Mucosa of stomach (tissue), 1 donor: Measurements from ENCODE around the gene RAD1.

Source experiments
- H3K27me3 ChIP-seq: one replicate; pipeline ENCODE4 v1.7.0; 2013; ENCODE audit warnings: mild to moderate bottlenecking, low read length; ENCODE audit not compliant: control insufficient read depth, insufficient read depth
- H3K36me3 ChIP-seq: one replicate; pipeline ENCODE4 v1.7.0; 2013; ENCODE audit warnings: low read length; ENCODE audit not compliant: control insufficient read depth, insufficient read depth
- H3K4me1 ChIP-seq: one replicate; pipeline ENCODE4 v1.7.0; 2013; ENCODE audit warnings: mild to moderate bottlenecking, low read length; ENCODE audit not compliant: control insufficient read depth, insufficient read depth
- H3K4me3 ChIP-seq: one replicate; pipeline ENCODE4 v1.7.0; 2013; ENCODE audit warnings: low read length
- H3K9ac ChIP-seq: one replicate; pipeline ENCODE4 v1.7.0; 2013; ENCODE audit warnings: mild to moderate bottlenecking, low read length, moderate library complexity
- H3K9me3 ChIP-seq: one replicate; pipeline ENCODE4 v1.7.0; 2013; ENCODE audit warnings: mild to moderate bottlenecking, low read length, moderate library complexity; ENCODE audit not compliant: control insufficient read depth
- donor health status: Pancreatic carcinoma.

Gene RAD1, protein sequence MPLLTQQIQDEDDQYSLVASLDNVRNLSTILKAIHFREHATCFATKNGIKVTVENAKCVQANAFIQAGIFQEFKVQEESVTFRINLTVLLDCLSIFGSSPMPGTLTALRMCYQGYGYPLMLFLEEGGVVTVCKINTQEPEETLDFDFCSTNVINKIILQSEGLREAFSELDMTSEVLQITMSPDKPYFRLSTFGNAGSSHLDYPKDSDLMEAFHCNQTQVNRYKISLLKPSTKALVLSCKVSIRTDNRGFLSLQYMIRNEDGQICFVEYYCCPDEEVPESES

GRCh38 chr5:34915139-34915855 is at the start of gene RAD1, which contains the start of gene BRIX1:
RAD1 (minus strand) TSS chr5:34915504; CDS start chr5:34914892, 612 bp downstream.
BRIX1 (plus strand) TSS chr5:34915711; CDS start chr5:34915739, 28 bp downstream.
- Histone ChIP-seq H3K4me3 (peak within 1 kb of the TSS; percentile 80), H3K9ac (peak within 1 kb of the TSS; percentile 83), H3K9me3 (no peaks in the 10 kb centered on the region), H3K27me3 (no peaks in the 10 kb centered on the region), H3K4me1 (no peaks in the 10 kb centered on the region), H3K36me3 (peaks cover 4% of the 10 kb centered on the region)

DNA sequence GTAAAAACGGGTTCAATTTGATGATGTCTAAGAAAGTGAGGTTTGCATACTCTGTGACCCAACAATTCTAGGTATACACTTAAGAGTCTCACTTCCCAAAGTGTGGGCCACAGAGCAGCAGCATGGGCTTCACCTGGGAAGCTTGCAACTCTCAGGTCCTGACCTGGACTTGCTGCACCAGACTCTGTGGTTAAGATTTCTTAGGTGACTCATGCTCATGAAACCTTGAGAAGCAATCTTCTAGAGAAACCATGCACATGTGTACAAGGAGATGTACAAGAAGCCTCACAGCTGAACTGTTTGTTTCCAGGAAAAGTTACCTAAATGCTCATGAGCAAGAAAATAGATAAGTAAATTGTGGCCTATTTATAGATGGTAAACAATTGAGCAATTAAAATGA is 44.0 kb upstream of the RAD1 start:
- H3K4me1 ChIP-seq, result no peaks in the 10 kb centered on the region
- H3K9ac ChIP-seq, result no peak overlapping the region
- H3K4me3 ChIP-seq, result no peak overlapping the region
- no peaks in the 10 kb centered on the region for H3K27me3 ChIP-seq
- H3K9me3 ChIP-seq, result no peaks in the 10 kb centered on the region
- H3K36me3 ChIP-seq, result no peaks in the 10 kb centered on the region

DNA sequence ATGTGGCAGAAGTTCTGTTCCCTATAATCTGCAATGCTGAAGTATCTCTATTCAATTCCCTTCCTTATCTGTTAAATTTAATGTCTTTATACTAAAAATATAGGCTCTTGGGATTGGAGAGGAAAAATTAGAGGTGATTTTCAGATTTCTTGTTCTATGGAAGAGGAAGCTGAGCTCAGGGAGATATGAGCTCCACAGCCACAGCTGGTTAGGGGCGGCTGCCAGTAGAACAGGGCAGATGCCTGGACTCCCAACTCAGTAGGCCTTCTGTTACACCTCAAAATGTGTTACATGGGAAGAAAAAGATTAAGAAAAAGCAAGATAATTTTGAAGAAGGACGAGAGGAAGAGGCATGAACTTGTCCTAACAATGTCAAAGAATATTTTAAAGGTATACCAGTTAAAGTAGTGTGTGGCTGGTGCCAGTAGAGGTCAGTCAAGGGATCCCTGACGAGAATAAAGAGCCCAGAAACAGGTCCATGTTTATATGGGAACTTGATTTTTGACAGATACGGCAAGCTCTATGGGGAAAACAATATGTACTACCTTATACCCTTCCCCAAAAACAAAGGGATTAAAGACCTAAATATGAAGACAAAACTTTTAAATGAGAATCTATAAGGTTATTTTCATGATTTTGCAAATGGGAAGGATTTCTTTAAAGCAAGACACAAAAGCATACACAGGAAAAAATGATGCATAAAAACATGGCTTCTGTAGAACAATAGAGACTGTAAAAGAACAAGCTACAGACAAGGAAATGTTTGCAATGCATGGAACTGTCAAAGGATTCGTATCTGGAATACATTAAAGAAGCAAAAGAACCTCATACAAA is 42.8 kb upstream of the RAD1 start:
- Histone ChIP-seq H3K4me1 (no peaks in the 10 kb centered on the region), H3K9me3 (no peaks in the 10 kb centered on the region), H3K36me3 (no peaks in the 10 kb centered on the region), H3K4me3 (no peak overlapping the region), H3K27me3 (no peaks in the 10 kb centered on the region), H3K9ac (no peak overlapping the region)

DNA sequence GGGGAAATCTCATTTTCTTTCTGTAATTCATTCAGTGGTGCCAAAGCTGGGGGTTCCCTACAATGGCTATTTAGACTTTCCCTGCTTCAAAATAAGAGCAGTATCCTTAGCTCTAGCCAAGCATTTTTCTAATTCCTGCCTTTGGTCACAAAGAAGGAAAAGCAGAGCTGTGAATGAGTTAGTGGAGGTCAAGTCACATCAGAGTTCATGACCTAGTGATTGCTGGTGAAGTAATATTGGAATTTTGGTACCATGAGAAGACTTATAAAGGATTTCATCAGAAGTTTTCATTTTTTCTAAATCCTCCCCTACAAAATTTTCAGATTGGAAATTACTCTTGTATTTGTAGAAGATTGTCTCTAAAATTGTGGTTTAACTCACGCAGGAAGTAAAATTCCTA is 42.0 kb upstream of the RAD1 start:
- Histone ChIP-seq H3K27me3 (no peaks in the 10 kb centered on the region), H3K9ac (no peak overlapping the region), H3K9me3 (no peaks in the 10 kb centered on the region), H3K4me3 (no peak overlapping the region), H3K4me1 (no peaks in the 10 kb centered on the region), H3K36me3 (no peaks in the 10 kb centered on the region)

GRCh38 chr5:34944460-34945047 is 29.2 kb upstream of the RAD1 start:
- Histone ChIP-seq H3K4me1 (no peaks in the 10 kb centered on the region), H3K36me3 (no peaks in the 10 kb centered on the region), H3K27me3 (no peaks in the 10 kb centered on the region), H3K9me3 (no peaks in the 10 kb centered on the region), H3K9ac (no peak overlapping the region), H3K4me3 (no peak overlapping the region)

DNA sequence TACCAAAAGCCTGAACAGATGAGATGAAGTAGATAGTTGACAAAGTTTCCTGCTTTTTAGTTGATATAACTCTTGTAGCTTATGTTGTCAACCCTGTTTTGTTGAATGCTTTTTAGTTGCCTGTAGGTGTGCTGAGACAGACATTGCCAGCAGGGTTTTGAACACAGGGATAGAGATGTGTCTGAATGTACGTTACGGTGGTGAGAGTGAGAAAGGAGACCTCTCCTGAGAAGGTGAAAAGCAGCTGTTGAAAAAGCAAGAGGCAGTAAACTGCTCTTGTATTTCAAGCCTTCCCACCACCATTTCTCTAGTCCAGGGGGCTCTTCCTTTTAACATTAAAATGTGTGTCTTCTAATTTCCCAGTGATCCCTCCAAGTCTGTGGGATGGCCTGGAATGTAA is 28.7 kb upstream of the RAD1 start:
- Histone ChIP-seq H3K36me3 (no peaks in the 10 kb centered on the region), H3K9me3 (no peaks in the 10 kb centered on the region), H3K4me3 (no peak overlapping the region), H3K27me3 (no peaks in the 10 kb centered on the region), H3K4me1 (no peaks in the 10 kb centered on the region), H3K9ac (no peak overlapping the region)

- Histone ChIP-seq H3K4me3 (no peak overlapping the region), H3K4me1 (no peaks in the 10 kb centered on the region), H3K36me3 (no peaks in the 10 kb centered on the region), H3K9me3 (no peaks in the 10 kb centered on the region), H3K9ac (no peak overlapping the region), H3K27me3 (no peaks in the 10 kb centered on the region)
These were observed 26.6 kb upstream of the RAD1 start for GRCh38 chr5:34941936-34942335.

GRCh38 chr5:34932947-34933346 is 17.6 kb upstream of the RAD1 start:
- H3K9ac ChIP-seq, result no peak overlapping the region
- no peak overlapping the region for H3K4me3 ChIP-seq
- no peaks in the 10 kb centered on the region for H3K9me3 ChIP-seq
- no peaks in the 10 kb centered on the region for H3K27me3 ChIP-seq
- H3K36me3 ChIP-seq, result no peaks in the 10 kb centered on the region
- peaks cover 5% of the 10 kb centered on the region for H3K4me1 ChIP-seq

DNA sequence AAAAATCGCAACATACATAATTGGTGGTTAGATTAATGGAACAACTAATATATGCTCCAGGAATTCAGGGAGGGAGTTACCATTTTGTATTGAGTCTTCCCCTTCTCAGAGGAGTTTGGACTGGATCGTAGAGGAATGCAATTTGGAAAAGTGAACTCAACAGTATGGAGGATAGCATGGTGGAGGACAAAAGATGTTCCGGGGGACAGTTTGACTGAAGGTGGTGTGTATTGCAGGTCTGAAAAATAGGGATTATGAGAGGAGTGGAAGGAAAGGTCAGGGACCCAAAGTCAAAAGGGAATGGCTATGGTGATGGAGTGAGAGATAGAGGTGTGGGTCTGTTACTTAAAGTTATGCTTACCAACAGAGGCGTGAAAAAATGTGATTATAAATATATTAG is 15.6 kb upstream of the RAD1 start:
- H3K4me3 ChIP-seq, result no peak overlapping the region
- H3K4me1 ChIP-seq, result peaks cover 5% of the 10 kb centered on the region
- no peaks in the 10 kb centered on the region for H3K36me3 ChIP-seq
- H3K9ac ChIP-seq, result no peak overlapping the region
- no peaks in the 10 kb centered on the region for H3K9me3 ChIP-seq
- H3K27me3 ChIP-seq, result no peaks in the 10 kb centered on the region

GRCh38 chr5:34930462-34930844 is 15.1 kb upstream of the RAD1 start:
- Histone ChIP-seq H3K9me3 (no peaks in the 10 kb centered on the region), H3K27me3 (no peaks in the 10 kb centered on the region), H3K4me1 (peaks cover 5% of the 10 kb centered on the region), H3K4me3 (peak overlapping the region; percentile 45), H3K9ac (peak overlapping the region; percentile 92), H3K36me3 (no peaks in the 10 kb centered on the region)

DNA sequence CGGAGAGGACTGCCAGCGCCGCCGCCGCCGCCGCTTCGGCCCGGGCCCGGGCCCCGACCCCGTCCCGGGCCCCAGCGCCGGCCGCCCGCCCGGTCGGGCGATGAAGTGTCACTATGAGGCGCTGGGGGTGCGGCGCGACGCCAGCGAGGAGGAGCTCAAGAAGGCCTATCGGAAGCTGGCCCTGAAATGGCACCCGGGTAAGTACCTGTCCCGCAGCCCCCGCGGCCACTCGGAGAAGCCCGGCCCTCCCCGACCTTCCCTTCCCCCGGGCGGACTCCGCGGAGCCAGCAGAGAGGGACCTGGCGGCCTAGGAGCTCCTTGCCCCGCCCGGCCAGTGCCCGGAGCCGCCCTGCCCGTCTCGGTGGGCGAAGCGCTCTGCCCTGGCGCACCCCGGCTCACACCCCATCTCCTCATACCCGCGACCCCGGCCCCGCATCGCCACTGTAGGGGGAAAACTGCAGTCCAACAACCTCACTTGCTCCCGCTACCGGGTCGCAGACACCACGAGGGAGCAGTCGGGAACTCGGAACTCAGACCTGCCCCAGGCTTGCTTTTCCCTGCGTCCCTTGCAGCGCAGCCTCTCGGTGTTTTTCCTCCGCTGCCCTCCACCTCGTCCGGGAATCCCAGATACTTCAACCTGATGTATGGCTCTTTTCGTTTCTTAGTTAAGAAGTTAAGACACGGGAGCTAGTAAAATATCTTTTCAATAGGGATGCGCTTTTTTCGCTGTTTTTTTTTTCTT is 14.6 kb upstream of the RAD1 start:
- Histone ChIP-seq H3K9me3 (no peaks in the 10 kb centered on the region), H3K4me3 (peak overlapping the region; percentile 45), H3K4me1 (peaks cover 5% of the 10 kb centered on the region), H3K9ac (peak overlapping the region; percentile 92), H3K36me3 (no peaks in the 10 kb centered on the region), H3K27me3 (no peaks in the 10 kb centered on the region)
